Stimulated activated CD8-positive, alpha-beta memory T cell treated with anti-CD3 and anti-CD28 coated beads, Interleukin-15, amount 100 ng/mL, for 1 hour (primary cell): ENCODE results near the gene CYP51A1.
A peak's percentile ranks its signal among the peaks of the same experiment; 100 is the strongest.
"Not testable (repeated sequence)": the region's sequence is repeated elsewhere in the genome, so short reads cannot be mapped to it uniquely, and the experiment has no call there.

Experiments used
- DNase-seq: peaks from one replicate; pipeline ENCODE4 v3.0.0-alpha.2; 2020; ENCODE audit warnings: low read depth

The CYP51A1 gene

GRCh38 chr7:92134271-92135051 is at the start of gene CYP51A1:
Gene CYP51A1 (minus strand): TSS chr7:92134477. CDS start chr7:92134364, 113 bp downstream.
- peak; percentile 92 for DNase-seq

GRCh38 chr7:92178928-92179924 is 44.9 kb upstream of the CYP51A1 start, which contains the start of gene LRRD1:
Gene LRRD1 (minus strand): TSS chr7:92179142. CDS start chr7:92165202, 13,940 bp downstream.
- DNase-seq: peak; percentile 83

GRCh38 chr7:92177362-92177761 is 43.1 kb upstream of the CYP51A1 start:
- no peak for DNase-seq

- not testable (repeated sequence) for DNase-seq
Measured at GRCh38 chr7:92169529-92169928, 35.3 kb upstream of the CYP51A1 start.

GRCh38 chr7:92161271-92161670 is 27.0 kb upstream of the CYP51A1 start:
- DNase-seq: no peak

DNA sequence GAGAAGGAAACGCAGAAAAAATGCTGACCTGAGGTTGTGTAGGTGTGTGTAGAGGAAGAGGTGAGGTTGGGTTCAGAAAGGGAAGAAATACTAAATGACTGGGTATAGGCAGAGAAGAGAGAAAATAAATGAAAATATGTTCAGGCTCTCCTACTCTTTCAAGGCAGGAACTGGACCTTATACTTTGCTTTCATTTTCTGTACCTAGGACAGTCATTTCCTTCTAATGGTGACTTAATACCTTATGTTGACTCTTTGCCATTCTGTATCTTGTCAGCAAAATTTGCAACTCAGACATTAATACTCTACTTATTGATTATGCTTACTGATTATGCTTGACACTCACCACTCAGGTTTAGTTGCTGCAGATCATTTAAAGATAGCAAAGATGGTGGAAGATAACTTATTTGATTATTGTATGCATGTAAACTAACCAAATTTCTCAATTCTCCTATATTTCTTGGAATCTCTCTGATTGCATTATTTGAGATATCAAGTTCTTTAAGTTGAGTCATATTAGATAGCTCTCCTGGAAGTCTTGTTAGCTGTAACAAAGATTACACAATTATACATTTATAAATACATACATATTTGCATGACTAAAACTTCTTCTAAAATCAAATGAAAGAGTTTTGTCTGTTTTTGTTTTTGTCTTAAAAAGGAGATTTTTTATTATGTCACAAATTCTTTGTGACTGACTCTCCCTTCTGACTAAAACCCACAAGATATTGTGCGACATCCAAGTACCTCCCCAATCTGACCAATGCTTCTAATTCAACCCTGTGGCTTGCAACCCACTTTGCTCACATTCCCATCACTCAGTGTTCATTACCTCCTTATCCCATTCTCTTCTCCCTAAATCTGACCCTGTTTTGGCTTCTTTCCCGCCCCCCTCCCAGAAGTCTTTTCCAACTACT is 24.6 kb upstream of the CYP51A1 start:
- DNase-seq: no peak

GRCh38 chr7:92156990-92157389 is 22.7 kb upstream of the CYP51A1 start:
- DNase-seq: no peak

DNA sequence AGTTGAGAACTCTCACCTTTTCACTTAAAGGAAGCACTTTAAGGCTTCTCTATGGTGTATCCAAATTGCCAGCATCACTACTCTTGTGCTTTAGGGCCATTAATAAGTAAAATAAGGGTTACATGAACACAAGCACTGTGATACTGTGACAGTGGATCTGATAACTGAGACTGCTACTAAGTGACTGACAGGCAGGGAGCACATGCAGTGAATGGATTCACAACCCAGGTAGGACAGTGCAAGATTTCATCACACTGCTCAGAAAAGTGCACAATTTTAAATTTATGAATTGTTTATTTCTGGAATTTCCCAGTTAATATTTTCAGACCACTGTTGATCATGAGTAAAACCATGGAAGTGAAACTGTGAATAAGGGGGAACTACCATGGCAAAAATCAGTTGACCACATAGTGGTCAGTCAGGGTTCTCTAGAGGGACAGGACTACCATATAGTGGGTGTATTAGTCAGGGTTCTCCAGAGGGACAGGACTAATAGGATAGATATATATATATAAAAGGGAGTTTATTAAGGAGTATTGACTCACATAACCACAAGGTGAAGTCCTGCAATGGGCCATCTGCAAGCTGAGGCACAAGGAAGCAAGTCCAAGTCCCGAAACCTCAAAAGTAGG is 20.9 kb upstream of the CYP51A1 start:
- no peak for DNase-seq

DNA sequence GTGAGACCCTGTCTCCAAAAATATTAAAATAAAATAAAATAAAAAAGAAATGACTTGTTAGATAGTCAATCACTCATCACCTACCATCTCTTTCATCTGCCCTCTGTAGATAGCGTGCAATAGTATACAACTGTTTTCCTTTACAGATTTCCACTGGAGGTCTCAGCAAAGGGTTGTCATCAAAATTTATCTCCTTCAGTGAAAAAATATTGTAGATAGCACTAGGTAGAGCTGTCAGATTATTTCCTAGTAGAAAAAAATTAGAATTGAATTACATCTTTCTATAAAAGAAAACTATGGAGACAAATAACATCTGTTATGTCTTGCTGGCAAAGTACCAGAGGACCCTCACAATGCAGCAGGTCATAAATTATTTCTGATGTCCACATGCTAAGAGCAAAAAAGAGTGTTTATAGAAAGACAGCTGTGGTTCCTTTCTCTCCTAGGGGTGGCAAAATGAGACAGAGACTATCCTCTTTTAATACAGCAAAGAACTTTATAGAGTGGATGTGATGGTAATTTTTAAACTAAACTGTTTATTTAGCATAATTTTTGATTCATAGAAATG is 16.3 kb upstream of the CYP51A1 start:
- DNase-seq: no peak

GRCh38 chr7:92149736-92150239 is 15.5 kb upstream of the CYP51A1 start:
- DNase-seq: no peak

- DNase-seq: not testable (repeated sequence)
Measured at GRCh38 chr7:92143192-92143880, 9.1 kb upstream of the CYP51A1 start.

- DNase-seq: not testable (repeated sequence)
Measured at GRCh38 chr7:92142791-92143190, 8.5 kb upstream of the CYP51A1 start.

DNA sequence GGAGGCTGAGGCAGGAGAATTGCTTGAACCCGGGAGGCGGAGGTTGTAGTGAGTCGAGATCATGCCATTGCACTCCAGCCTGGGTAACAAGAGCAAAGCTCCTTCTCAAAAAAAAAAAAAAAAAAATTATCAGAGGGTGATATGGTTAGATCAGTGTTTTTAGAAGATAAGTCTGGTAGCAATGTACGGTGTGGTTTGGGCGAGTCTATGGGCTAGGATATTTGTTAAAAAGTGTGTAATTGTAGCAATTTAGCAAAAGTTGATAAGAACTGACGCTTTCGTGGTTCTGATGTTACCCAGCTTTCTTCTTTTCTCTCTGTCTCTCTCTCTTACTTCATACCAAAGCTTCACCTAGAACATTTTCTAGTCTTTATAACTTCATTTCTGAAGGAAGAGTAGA is 6.9 kb upstream of the CYP51A1 start:
- DNase-seq: no peak

DNA sequence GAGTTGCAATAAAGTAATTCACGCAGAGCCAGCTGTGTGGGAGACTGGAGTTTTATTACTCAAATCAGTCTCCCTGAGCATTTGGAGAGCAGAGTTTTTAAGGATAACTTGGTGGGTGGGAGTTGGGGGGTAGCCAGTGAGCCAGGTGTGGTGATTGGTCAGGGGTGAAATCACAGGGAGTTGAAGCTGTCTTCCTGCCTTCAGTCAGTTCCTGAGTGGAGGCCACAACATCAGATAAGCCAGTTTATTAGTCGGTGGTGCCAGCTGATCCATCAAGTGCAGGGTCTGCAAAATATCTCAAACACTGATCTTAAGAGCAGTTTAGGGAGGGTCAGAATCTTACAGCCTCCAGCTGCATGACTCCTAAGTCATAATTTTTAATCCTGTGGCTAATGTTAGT is 3.3 kb upstream of the CYP51A1 start:
- no peak for DNase-seq

- no peak for DNase-seq
Measured at GRCh38 chr7:92135052-92135889, 994 bp upstream of the CYP51A1 start.

DNA sequence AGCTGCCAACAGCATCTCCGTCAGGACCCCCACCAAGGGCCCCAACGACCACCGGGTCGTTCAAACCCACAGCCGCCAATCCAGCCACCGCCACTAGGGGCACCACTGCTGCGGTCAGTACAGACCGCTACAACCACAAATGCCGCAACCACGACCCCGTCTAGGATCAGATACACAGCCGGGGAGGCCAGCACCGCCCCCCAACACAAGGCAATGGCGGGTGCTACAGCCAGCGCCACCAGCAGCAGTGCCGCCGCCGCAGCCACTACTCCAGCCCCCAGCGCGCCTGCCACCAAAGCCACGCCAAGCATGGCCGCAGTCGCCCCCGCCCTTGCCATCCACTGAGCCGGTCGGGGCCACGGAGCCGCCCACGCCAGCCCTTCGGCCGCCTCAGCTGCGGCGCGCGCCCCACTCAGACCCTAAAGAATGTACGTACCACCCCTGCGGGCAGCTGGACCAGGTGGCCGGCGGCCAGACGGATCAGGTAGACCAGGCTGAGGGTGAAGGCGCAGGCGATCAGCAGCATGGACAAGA is 473 bp downstream of the CYP51A1 start:
- peak; percentile 44 for DNase-seq

DNA sequence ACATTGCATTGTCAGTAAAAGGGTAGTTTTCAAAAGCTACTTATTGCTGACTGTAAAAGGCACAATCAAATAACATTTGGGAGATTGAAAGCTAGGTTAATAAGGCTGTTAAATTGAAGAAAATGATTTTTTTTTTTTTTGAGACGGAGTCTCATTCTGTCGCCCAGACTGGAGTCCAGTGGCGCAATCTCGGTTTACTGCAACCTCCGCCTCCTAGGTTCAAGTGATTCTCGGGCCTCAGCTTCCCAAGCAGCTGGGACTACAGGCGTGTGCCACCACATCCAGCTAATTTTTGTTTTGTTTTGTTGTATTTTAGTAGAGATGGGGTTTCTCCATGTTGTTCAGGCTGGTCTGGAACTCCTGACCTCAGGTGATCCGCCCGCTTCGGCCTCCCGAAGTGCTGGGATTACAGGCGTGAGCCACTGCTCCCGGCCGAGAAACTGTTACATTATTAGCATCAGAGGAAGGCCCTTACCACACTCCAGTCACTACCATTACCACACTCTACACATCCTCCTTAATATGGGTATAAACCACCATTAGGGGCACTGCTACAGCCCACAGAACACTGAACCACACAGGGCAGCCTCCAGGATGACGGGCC is 1.0 kb downstream of the CYP51A1 start:
- DNase-seq: no peak

GRCh38 chr7:92131764-92132330 is 2.4 kb downstream of the CYP51A1 start:
- no peak for DNase-seq
